ENCODE results near the gene TAB3.

GRCh38 chrX:30800901-30801300 lies 88.2 kb downstream of the TAB3 start:
- TF ChIP-seq CTCF (tag by site-specific recombination; IDR thresholded peaks at IDR 0.05) (no peak), PRDM4 (tag by site-specific recombination; IDR thresholded peaks at IDR 0.05) (no peak), ZNF473 (tag by site-specific recombination; IDR thresholded peaks at IDR 0.05) (no peak), ATF2 (tag by site-specific recombination; IDR thresholded peaks at IDR 0.05; ENCODE audit: low read depth) (no peak)

Data from HEK293 (cell line).